ENCODE measurements around the gene SLC30A7.

SLC30A7 gene

DNA sequence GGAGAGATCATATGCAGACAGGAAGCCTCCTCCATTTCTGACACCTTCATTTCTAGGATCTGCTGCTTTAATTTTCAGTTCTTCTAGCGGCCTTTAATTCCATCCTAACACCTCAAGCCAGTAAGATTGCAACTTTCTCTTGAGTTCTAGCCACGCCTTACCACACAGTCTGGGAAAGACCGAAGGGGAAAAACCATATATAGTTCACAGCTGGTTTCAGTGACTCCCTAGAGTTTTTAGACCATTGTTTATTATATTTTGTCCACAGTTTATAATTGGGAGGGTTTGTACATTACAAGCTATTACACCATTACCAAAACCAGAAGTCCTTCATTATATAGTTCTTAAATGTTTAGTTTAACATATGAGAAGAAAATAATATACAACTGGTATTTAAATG lies 92.2 kb downstream of the SLC30A7 start:
- DNase-seq: no peak

GRCh38 chr1:100989306-100990077 lies 93.6 kb downstream of the SLC30A7 start:
- peak; percentile 11 for DNase-seq

DNA sequence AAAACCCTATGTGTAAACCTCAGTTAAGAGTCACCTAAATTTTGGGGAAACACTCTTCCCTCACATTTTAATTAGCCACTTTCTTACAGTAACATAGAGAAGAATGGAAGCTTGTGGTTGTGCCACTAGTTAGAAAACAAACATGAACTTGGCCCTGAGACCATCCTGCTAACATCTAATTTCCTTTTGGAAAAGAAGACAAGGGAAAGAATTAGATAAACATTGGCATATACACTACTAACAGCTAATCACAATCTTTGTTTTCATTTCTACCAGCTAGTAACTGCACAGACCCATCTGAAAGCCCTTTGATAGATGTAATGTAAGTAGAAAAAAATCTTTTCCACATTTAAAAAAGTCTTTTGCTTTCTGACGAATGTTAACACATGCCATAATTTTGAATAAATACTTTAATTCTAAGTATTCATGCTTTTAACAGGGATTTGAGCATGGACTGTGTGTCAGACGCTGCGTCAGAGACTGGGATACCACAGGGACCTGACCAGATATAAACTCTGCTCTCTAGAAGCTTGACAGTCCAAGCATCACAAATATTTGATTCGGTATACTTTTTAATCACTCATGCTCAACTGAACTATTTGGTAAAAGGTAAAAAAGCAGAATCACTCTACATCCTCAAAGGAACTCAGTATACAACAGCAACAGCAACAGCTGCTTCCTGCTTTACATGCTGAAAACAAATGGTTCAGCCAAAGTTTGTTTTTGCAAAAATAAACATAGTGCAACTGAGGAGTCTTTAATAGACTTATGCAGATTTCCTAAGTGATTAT lies 99.5 kb downstream of the SLC30A7 start:
- no peak for DNase-seq

GRCh38 chr1:100998426-100998825 lies 102.5 kb downstream of the SLC30A7 start:
- DNase-seq: no peak

GRCh38 chr1:101000131-101000873 lies 104.4 kb downstream of the SLC30A7 start:
- no peak for DNase-seq

DNA sequence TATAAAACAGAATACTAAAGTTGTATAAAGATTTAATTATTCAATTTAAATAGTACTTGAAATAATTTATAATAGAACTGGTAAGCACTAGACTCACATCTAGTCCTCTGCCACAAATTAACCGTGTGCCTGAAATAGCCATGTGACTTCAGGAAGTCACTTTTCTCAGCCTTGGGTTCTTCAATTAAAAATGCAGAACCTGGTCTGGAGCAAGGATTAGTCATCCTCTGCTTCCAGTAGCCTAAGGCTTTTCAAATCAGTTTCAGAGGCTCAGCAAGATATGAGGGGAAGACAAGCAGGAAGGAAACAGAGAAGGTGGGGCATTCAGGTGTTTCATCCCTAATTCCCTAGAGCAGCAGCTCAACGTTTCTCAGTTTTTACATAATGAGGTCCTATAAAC lies 106.7 kb downstream of the SLC30A7 start:
- DNase-seq: no peak

- DNase-seq: no peak
These were observed 107.2 kb downstream of the SLC30A7 start for GRCh38 chr1:101003012-101003650.

- DNase-seq: no peak
These were observed 108.2 kb downstream of the SLC30A7 start for GRCh38 chr1:101004061-101004460.

DNA sequence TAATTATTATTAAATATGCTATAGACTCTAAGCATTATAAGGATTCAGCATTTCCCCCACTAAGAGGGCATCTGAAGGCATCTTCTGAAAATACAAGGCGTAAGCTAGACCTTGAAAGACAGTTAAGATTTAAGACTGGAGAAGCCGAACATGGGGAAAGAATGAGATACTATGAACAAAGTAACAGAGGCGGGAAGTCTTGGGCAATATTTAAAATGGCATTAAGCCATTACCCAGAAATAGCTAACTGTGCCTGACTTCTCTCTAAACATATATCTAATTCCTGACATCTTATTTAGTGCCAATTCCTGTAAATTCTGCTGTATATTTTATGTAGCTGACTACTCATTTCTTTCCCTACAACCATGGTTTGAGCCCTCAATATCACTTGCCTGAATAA lies 108.8 kb downstream of the SLC30A7 start:
- DNase-seq: no peak

GRCh38 chr1:101005183-101005582 lies 109.3 kb downstream of the SLC30A7 start:
- DNase-seq: no peak

DNA sequence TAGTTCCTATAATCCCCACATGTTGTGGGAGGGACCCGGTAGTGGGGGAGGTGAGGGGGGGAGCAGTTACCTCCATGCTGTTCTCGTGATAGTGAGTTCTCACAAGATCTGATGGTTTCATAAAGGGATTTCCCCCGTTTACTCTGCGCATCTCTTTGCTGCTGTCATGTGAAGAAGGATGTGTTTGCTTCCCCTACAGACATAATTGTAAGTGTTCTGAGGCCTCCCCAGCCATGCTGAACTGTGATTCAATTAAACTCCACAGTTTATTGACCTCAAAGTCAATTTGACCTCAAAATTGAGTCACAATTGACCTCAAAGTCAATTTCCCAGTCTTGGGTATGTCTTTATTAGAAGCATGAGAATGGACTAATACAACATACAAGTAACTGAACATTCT lies 110.0 kb downstream of the SLC30A7 start:
- DNase-seq: no peak

DNA sequence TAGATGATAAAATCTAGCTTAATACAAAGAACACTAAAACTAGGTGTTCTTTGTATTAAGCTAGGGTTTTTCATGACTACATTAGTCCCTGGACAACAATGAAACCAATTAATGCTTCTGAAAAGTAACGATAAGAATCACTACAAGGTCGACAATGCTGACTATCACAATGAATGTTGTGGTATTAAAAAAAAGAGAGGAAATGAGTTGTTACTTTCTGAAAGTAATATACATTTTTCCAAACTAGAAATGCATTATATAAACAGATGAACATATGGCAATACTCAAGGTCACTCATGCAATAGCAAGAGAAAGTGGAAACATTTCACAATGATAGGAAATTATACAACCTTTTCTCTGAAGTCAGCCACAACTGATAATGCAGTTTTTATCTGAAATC lies 110.7 kb downstream of the SLC30A7 start:
- DNase-seq: no peak

- DNase-seq: no peak
These were observed 112.4 kb downstream of the SLC30A7 start for GRCh38 chr1:101008229-101008834.

GRCh38 chr1:101013776-101014175 lies 117.9 kb downstream of the SLC30A7 start:
- DNase-seq: no peak

- DNase-seq: no peak
These were observed 121.6 kb downstream of the SLC30A7 start for GRCh38 chr1:101017448-101017847.

GRCh38 chr1:101022294-101022693 lies 126.4 kb downstream of the SLC30A7 start:
- DNase-seq: no peak

GRCh38 chr1:101025283-101025656 lies 129.4 kb downstream of the SLC30A7 start:
- DNase-seq: no peak

GRCh38 chr1:101025657-101026429 lies 130.0 kb downstream of the SLC30A7 start, which contains the start of gene DPH5:
DPH5 (minus strand) TSS chr1:101025784; CDS start chr1:101025443, 341 bp downstream.
- peak; percentile 96 for DNase-seq

- no peak for DNase-seq
These were observed 130.5 kb downstream of the SLC30A7 start for GRCh38 chr1:101026430-101026788.

DNA sequence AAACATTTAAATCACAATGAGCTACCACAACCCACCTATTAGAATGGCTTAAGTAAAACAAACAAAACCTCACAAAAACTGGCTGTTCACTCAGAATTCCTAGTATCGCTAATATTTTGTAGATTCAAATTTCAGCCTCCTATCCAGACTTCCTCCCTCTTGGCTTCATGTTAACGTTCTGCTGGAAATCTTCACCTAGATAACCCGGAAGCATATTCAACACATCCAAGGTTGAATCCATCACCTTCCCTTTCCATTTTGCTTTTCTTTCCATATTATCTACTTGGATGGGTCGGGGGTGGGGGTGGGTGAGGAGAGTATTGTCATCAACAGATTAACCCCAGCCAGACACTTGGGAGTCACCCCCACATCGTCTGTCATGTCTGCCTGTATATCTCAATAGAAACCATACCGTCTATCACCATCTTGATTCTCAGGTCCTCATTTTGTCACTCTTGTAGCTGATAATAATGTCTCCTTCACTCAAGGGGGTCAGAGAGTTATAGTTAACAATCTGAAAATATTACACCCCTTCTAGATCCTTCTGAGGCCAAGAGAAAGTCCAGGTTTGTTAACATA lies 131.4 kb downstream of the SLC30A7 start:
- no peak for DNase-seq

DNA sequence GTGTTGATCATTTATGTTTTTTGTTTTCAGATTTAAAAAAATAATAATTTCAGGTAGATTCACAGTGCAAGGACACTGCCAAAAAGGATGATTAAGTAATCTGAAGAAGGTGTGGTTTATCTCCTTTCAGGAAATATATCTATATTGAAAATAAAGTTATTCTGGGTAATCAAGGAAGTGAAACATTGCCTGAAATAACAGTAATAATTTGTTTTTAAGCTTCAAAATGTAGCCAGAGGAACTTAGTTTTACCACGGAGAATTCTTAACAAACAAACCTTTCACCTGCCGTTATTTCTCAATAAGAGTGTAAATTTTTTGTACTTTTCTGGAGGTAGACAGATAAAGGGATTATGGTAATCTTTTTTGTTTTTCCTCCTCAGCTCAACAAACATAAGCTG lies 132.6 kb downstream of the SLC30A7 start:
- DNase-seq: no peak
